Measurements from ENCODE around the gene GET4.
"Not testable (repeated sequence)": the region's sequence is repeated elsewhere in the genome, so short reads cannot be mapped to it uniquely, and the experiment has no call there.

Gene GET4

DNA sequence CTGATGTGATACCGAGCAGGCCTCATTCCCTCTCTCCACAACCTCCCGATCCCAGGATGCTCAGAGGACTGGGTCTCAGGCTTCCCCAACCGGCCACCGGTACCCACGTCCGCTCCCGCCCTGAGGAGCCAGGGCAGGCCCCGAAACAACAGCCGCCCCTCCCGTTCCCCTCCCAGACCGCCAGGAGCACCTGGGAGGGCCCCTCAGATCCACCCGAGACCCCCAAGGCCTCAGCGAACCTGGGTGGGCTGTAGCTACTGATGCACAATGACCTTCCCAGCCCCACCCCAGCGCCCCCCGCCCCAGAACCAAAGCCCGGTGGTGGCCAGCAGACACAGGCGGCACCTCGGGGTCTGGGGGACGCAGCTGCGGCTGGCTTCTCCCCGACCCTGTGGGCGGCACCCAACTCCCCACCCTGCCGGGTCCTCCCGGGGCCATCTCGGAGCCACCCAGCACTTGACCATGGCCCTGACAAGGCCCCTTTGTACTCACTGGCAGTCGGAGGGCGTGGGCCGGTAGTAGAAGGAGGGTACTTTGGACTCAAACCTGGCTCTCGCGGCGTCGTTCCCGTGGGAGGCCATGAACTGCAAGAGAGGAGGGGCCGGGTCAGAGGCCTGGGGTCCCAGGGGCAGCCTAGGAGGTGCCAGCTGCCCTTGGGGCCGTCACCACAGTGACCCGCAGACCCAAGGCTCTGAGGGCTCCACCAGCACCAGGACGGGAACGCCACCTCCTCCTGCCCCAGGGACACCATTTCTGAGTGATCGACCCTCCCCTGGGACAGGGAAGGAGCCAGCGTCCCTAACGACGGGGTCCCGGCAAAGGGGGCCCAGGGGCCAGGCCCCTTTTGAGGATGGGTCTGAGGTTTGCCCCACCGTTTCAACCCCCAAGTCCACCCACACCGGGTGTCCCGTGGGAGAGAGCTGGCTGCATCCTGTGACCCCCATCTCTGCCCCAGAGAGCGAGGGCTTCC is 50.0 kb downstream of the GET4 start:
- DNase-seq (ENCODE audit: low read depth in 2 of 2): no peak

DNA sequence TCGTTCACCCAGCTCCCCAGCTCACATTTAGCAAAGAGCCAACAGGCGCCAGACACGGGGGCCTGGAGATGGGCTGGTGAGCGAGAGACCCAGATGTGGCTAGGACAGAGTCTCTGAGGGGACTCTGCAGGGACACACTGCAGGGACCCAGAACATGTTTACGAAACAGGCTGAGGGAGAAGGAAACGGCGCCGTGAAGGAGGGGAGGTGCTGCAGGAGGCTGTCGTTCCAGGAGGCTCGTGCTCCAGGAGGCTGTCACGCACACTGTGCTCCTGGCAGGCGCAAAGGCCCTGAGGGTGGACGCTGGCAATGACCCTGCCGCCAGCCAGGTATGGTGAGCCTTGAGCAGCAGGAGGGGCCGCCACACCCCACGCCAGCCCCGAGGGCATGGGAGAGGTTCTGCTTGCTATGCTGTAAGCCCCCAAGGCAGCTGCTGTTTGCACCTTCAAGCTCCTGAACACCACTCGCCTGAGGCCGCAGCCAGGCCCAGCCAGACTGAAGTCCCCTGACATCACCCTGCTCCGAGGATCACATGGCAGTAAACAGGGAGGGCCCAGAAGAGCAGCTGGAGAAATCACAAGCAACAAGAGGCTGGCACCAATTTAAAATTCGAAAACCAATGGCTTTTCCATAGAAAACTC is 50.8 kb downstream of the GET4 start:
- DNase-seq (ENCODE audit: low read depth in 2 of 2): no peak

DNA sequence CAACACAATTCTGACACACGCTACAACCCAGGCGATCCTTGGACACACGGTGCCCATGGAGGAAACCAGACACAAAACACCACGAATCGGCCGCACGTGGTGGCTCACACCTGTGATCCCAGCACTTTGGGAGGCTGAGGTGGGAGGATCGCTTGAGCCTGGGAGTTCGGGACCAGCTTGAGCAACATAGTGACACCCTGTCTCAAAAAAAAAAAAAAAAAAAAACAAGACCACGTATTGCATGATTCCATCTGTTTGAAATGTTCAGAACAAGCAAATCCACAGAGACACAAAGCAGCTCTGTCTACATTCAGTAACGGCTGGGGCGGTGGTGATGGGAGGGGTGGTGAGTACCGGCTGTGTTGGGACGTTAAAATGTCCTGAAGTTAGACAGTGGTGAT is 53.0 kb downstream of the GET4 start:
- no peak for DNase-seq (ENCODE audit: low read depth in 2 of 2)

DNA sequence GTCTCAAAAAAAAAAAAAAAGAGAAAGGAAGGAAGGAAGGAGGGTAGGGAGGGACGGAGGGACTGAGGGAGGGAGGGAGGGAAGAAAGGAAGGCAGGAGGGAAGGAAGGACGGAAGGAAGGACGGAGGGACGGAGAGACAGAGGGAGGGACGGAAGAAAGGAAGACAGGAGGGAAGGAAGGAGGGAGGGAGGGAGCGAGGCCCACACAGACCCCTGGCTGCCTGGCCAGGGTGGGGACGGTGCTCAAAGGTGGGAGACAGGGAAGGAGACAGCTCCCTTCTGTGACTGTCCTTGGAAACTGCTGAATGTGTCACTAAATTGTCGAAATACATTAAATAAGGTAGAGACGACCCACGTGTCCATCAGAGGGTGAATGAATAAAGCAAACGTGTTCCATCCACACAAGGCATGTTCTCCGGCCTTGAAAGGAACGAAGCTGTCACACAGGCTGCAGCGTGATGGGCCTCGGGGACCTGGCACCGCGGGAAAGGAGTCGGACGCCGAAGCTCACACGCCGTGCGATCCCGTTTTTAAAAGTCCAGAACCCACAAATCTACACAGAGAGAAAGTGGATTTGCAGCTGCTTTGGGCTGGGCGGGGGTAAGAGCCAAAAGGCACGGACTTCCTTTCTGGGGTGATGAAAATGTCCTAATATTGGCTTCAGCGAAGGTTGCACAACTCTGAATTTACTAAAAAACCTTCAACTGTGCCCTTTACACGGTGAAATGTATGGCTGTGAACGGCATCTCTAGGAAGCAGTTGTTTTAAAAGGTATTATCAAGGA is 54.8 kb downstream of the GET4 start:
- DNase-seq (ENCODE audit: low read depth in 2 of 2): no peak

DNA sequence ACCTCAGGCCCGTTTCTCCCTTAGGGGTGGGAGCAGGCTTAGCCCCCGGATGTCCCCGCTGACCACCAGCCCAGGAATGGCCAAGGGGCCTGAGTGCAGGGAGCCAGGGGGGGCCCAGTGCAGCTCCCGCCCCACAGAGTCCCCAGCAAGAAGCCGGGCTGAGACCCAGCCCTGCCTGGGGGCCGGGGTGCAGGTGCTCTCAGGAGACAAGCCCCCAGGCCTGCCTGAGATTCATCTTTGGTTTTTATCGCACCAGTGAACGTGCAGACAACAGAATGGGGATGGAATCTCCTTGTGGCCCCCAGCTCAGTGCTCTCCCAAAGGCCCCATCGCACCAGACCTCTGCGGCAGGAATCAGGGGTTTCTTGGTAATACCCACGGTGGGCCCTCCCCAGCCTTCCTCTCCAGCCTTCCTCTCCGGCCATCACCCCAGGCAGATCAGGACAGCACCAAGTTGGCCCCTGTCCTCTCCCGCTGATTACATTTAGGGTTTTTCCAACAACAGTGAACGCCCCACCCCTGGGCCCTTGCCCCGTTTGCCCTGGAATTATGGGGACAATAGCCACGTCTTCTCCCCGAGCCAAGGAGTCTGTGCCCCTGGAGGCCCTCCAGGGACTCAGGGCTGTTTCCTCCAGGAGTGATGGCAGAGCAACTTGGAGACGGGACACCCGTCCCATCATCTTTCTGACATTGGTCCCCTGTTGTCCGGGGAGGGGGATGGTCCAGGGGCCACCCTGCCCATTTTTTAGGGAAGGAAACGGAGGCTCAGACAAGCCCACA is 55.7 kb downstream of the GET4 start:
- DNase-seq (ENCODE audit: low read depth in 2 of 2): no peak

DNA sequence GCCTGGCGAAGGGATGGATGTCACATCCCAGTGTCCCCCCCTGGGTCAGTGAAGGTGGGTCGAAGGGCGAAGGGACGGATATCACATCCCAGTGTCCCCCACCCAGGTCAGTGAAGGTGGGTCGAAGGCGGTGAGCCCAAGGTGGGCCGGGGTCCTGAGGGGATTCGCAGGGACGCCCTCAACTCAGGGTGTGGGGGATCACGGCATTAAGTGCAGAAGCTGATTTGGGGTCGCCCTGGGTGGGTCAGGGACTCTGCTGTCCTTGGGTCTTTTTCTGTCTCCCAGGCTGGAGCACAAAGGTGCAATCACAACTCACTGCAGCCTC is 56.3 kb downstream of the GET4 start:
- DNase-seq (ENCODE audit: low read depth in 2 of 2): no peak

DNA sequence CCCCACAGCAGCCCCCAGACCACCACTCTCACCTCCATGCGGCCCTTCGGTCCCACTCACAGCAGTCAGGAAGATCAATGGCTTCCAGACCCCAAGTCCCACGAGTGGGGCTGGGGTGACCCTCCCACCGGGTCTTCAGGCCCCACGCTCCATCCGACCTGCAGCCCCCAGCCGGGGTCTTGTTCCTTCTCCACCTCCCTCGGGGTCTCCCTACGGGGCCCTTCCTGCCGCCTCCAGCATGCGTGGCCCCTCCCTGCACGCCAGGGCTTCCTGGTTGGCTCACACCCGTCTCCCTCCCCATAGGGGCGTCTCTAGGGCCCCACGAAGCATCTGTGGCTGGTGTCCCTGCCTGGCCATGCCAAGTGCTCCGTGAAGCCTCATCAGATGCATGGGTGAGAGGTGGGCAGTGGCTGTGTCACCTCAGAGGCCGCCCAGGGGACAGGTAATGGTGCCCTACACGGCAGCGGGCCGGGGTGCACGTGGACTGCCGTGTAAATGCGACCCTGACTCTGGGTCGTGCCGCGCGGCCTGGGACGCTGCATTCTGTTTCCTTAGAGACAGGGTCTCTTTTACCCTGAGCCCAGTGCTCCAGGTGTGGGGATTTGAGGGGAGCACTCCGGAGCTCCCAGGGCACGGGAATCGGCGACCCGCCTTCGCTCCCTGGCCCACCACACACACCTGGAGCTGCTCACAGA is 58.3 kb downstream of the GET4 start:
- DNase-seq (ENCODE audit: low read depth in 2 of 2): no peak

DNA sequence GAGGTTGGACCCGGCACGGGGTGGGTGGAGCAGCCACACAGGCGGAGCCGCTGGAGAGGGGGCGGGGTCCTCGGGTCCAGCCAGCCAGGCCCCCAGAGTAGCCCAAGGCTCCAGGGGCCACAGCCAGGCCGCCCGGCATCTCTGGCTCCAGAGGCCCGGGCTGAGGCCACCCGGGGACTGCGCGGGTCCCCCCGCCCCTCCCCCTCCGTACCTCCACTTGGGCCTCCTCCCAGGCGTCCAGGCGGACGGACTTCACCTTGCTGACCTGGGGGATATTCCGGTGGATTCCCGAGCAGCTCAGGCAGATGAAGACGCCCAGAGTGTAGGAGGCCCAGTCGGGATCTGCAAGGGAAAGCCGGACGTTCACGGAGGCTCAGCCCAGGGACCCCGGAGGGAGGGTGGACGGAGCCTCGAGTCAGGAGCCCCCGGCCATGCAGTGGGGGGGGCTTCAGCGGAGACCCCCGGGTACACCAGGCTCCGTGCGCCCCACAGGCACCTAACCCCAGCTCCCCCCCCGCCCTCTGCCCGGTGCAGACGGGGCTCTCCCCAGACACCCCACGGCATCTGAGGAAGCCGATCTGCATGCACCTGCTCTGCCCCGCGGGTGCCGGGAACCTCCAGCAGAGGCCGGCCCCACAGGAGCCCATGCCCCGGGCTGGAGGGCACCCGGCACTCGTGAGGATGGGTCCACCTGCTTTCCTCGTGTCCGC is 59.0 kb downstream of the GET4 start:
- no peak for DNase-seq (ENCODE audit: low read depth in 2 of 2)

DNA sequence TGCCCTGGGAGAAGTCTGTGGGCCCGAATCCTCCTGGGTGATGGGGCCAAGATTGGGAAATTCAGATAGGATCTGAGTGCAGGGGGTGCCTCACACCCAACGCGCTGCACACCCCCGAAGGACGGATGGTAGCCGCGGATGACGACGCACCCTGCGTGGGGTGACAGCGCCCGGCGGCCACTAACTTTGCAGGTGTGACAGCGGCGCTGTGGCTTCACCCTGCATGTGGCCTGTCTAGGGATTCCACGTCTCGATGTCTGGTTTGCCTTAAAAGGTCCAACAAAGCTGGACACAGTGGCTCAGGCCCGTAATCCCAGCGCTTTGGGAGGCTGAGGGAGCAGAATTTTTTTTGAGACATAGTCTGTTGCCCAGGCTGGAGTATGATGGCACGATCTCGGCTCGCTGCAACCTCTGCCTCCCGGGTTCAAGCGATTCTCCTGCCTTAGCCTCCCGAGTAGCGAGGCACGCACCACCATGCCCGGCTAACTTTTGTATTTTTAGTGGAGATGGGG is 59.6 kb downstream of the GET4 start:
- no peak for DNase-seq (ENCODE audit: low read depth in 2 of 2)

DNA sequence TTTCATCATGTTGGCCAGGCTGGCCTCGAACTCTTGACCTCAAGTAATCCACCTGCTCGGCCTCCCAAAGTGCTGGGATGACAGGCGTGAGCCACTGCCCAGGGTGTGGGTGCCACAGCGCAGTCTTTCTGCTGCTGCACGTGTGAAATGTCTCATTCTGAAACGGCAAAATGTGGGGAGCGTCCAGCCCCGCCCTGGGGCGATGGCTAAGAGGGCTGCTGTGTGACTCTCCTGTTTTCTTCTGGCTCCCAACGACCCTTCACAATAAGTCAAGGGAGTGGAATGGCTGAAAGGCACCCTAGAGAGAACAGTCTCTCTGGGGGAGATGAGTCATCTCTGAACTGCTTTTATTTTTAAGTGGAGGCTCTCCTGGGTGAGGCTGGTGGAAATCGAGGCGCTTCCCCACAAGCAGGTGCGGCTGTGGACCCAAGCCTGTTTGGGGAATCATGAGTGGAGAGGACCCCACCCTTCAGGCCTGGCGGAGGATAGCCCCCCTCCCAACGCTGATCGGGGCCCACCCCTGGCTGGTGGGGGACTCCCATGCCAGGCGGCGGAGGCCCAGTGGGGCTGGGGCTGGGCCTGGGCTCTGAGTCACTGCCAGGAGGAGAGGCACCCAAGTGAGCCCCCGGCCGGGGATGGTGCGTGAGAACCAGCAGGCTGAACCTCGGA is 60.2 kb downstream of the GET4 start:
- peak; percentile 55 to 67 for DNase-seq (ENCODE audit: low read depth in 2 of 2)

DNA sequence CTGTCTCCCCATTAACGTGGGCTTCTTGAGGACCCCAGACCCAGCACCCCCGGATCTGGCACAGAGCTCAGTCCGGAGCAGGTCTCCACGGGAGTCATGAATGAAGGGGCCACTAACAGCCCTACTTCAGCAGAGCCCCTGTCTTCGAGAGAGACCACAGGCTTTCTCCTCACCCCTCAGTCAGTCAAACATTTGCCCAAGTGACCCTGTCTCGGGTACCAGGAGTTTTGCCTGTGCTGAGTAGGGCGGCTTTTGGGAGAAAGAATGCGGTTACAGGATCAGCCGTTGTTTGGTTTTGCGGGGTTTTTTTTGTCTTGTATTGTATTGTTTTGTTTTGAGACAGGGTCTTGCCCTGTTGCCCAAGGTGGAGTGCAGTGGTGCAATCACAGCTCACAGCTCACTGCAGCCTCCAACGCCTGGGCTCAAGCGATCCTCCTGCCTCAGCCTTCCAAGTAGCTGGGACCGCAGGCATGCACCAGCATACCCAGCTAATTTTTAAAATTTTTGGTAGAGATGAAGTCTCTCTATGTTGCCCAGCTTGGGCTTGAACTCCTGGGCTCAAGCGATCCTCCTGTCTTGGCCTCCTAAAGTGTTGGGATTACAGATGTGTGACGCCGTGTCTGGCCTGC is 61.6 kb downstream of the GET4 start:
- DNase-seq (ENCODE audit: low read depth in 2 of 2): no peak

DNA sequence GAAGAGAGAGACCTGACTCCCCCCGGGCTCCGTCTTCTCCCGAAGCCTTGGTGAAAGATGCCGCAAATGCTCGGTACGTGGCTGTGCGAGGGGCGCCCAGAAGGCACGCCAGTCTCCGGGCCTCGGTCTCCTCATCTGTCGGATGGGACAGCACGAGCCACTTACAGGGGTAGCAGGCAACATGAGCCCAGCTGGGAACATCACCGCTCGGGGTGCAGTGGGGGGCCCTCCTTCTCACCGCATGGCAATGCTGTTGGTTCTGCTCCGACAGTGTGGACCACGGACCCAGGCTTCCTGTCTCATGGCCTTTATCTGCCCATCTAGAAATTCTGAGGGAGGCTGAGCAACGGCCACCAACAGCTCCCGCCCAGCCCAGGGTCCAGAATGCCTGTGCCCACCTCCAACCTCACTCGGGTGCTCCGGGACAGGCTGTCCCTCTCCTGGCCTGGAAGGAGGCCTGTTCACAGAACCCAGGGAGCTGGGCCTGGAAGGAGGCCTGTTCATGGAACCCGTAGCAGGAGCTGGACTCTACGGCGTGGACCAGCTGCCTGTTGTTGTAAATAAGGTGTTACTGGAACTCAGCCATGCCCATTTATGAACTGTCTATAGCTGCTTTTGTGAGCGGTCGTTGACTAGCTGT is 62.3 kb downstream of the GET4 start:
- DNase-seq (ENCODE audit: low read depth in 2 of 2): no peak

DNA sequence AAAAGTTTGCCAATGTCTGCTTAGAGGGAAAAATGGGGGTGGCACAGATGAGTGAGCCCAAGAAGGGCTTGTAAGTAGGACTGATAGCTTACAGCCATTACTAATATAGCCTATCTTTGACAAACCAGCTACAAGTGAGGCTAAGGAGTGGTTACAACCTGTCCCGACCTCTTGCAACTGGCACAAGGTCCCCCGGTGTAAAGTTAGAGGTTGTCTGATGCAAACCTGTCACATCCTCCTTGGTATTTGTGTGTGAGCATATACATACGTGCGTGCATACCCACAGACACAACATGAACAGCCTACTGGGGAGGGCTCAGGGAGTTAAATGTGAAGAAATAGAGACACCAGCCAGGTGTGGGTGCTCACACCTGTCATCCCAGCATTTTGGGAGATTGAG is 63.5 kb downstream of the GET4 start:
- DNase-seq (ENCODE audit: low read depth in 2 of 2): no peak

DNA sequence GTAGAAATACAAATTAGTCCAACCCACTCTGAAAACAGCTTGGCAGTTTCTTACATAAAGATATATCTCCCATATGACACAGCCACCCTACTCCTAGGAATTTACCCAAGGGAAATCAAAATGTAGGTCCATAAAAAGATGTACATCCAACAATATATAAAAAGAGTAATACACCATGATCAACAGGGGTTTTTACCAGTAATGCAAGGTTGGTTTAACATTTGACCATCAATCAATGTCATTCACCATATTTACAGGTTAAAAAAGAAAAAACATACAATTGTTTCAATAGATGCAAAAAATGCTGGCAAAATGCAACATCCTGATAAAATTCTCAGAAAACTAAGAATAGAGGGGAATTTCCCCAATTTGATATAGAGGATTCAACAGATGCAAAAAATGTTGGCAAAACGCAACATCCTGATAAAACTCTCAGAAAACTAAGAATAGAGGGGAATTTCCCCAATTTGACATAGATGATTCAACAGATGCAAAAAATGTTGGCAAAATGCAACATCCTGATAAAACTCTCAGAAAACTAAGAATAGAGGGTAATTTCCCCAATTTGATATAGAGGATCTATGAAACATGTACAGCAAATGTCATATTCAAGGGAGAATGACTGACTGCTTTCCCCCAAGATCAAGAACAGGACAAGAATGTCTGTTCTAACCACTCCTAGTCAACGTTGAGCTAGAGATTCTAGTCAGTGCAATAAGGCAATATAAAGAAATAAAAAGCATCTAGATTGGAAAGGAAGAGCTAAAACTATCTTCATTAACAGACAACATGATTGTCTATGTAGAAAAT is 64.5 kb downstream of the GET4 start:
- DNase-seq (ENCODE audit: low read depth in 2 of 2): no peak

DNA sequence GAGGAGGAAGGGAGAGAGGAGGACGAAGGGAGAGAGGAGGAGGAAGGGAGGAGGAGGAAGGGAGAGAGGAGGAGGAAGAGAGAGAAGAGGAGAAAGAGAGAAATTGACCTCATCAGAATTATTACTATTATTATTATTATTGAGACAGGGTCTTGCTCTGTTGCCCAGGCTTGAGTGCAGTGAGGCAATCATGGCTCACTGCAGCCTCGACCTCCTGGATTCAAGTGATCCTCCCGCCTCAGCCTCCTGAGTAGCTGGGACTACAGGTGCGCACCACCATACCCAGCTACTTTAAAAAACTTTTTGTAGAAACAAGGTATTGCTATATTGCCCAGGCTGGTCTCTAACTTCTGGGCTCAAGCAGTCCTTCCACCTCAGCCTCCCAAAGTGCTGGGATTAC is 67.4 kb downstream of the GET4 start:
- DNase-seq (ENCODE audit: low read depth in 2 of 2): not testable (repeated sequence)

DNA sequence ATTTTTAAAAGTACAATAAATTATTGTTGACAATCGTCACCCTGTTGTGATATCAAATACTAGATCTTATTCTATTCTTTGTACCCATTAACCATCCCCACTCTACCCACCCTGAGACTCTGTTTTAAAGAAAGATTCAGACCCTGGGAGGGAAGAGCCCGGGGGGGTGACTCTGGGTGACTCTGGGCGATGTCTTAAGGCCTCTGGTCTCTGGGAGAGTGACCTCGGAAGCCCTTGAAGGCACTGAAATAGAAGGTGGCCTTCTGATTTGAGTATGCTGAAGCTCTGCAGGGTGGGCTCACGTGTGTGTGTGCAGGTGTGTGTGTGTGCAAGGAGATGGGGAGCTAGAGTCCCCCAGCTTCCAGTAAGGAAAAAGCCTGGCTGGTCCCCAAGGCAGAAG is 68.4 kb downstream of the GET4 start:
- no peak for DNase-seq (ENCODE audit: low read depth in 2 of 2)

DNA sequence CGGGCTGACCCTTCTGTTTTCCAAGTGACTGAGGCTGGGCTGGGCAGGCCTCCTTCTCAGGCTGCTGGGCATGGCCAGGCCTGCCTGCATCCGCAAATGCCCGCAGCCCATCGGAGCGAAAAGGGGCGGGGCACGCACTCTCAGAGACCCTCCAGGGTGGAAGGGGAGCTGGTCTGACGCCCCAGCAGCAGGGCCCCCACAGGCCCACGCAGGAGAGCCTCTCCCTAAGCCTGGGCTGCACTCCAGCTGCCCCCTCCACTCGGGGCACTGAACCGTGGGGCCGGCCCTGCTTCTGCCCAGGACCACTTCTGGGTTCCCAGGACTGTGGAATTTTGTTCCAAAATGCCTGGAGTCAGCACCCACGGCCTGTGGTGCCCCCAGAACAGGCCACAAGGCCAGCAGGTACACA is 68.8 kb downstream of the GET4 start:
- DNase-seq (ENCODE audit: low read depth in 2 of 2): no peak

Measured in stimulated activated CD8-positive, alpha-beta memory T cell treated with anti-CD3 and anti-CD28 coated beads, Interleukin-15, amount 100 ng/mL, for 48 hours (primary cell).